ENCODE measurements around the gene SHMT1. TPM values are rescaled to one million over a fixed set of nuclear protein-coding genes. Genes with fewer than 3 reads are reported as not detected.

Gene SHMT1
- total RNA-seq, 1 donor from 2014 or later: 6.4 TPM

DNA sequence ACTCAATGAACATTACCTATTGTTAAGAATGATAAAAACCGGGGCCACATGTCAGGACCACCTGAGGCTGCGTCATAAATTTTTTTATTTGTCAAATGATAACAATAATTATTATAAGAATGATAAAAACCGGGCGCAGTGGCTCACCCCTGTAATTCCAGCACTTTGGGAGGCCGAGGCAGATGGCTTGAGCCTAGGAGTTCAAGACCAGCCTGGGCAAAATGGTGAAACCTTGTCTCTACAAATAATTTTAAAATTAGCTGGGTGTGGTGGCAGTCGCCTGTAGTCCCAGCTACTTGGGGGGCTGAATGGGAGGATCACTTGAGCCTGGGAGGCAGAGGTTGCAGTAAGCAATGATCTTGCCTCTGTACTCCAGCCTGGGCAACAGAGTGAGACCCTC, 816 bp upstream of the SHMT1 start:
- Mint-ChIP-seq H3K27me3 (ENCODE audit: low read depth, unreplicated experiment) (no peaks in the 10 kb centered on the region), H3K9me3 (ENCODE audit: unreplicated experiment) (no peaks in the 10 kb centered on the region), H3K4me1 (ENCODE audit: low read depth, unreplicated experiment) (no peaks in the 10 kb centered on the region), H3K36me3 (ENCODE audit: low read depth, unreplicated experiment) (no peaks in the 10 kb centered on the region), H3K4me3 (ENCODE audit: unreplicated experiment) (no peak overlapping the region), H3K27ac (ENCODE audit: unreplicated experiment) (no peak overlapping the region)
- DNase-seq (ENCODE audit: low read depth) (no peak), FAIRE-seq (no peak)
- Histone ChIP-seq H3K4me1 (ENCODE audit: insufficient read depth, low read length) (peaks cover 7% of the 10 kb centered on the region), H3K36me3 (ENCODE audit: insufficient read depth, low read length) (no peaks in the 10 kb centered on the region), H3K4me2 (ENCODE audit: low read length) (no peak overlapping the region), H3K9me3 (ENCODE audit: insufficient read depth, low read depth, low read length) (no peaks in the 10 kb centered on the region), H3K27me3 (ENCODE audit: insufficient read depth, low read length) (no peaks in the 10 kb centered on the region), H3K27ac (ENCODE audit: low read depth, low read length) (no peak overlapping the region), H2AFZ (ENCODE audit: low read depth, low read length) (no peak overlapping the region), H3K4me3 (ENCODE audit: insufficient read depth, low read depth, low read length) (no peak overlapping the region), H4K20me1 (ENCODE audit: insufficient read depth, low read length) (no peaks in the 10 kb centered on the region), H3K79me2 (ENCODE audit: insufficient read depth, low read length) (peaks cover 8% of the 10 kb centered on the region), H3K9ac (ENCODE audit: low read length) (no peak overlapping the region)
- TF ChIP-seq CTCF (IDR thresholded peaks at IDR 0.05; ENCODE audit: insufficient read depth, low read depth, low read length) (no peak), EZH2 (IDR thresholded peaks at IDR 0.05; ENCODE audit: insufficient read depth, low read length) (no peak)

DNA sequence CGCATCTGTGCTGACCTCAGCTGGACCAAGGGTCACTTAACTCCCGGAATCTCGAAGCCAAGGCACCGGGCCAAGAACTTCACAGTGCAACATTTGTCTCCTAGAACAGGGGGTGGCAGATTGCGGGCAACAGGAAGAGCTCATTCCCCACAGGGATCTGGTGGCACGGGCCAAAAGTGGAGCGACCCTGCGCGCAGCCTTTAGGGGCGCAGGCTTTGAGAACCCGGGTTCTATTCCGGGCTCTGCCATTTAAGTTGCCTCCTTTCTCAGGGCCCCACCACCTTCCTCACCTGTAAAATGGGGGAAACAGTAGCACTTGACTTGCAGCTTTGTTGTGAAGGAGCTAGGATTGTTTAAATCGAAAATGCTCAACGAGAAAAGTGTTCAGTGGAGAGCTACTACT, 651 bp downstream of the SHMT1 start:
- Histone ChIP-seq H3K36me3 (ENCODE audit: insufficient read depth, low read length) (no peaks in the 10 kb centered on the region), H3K79me2 (ENCODE audit: insufficient read depth, low read length) (peaks cover 8% of the 10 kb centered on the region), H4K20me1 (ENCODE audit: insufficient read depth, low read length) (no peaks in the 10 kb centered on the region), H3K4me1 (ENCODE audit: insufficient read depth, low read length) (peaks cover 7% of the 10 kb centered on the region), H3K4me3 (ENCODE audit: insufficient read depth, low read depth, low read length) (peak overlapping the region; percentile 74), H3K27ac (ENCODE audit: low read depth, low read length) (no peak overlapping the region), H3K9me3 (ENCODE audit: insufficient read depth, low read depth, low read length) (no peaks in the 10 kb centered on the region), H3K9ac (ENCODE audit: low read length) (peak overlapping the region; percentile 76), H3K4me2 (ENCODE audit: low read length) (peak overlapping the region; percentile 89), H3K27me3 (ENCODE audit: insufficient read depth, low read length) (no peaks in the 10 kb centered on the region), H2AFZ (ENCODE audit: low read depth, low read length) (peak overlapping the region; percentile 90)
- H3K27me3 Mint-ChIP-seq (ENCODE audit: low read depth, unreplicated experiment): no peaks in the 10 kb centered on the region
- H3K4me3 Mint-ChIP-seq (ENCODE audit: unreplicated experiment): peak overlapping the region; percentile 89
- no peaks in the 10 kb centered on the region for H3K4me1 Mint-ChIP-seq (ENCODE audit: low read depth, unreplicated experiment)
- no peak overlapping the region for H3K27ac Mint-ChIP-seq (ENCODE audit: unreplicated experiment)
- FAIRE-seq (no peak), DNase-seq (ENCODE audit: low read depth) (peak; percentile 18)
- no peaks in the 10 kb centered on the region for H3K36me3 Mint-ChIP-seq (ENCODE audit: low read depth, unreplicated experiment)
- no peaks in the 10 kb centered on the region for H3K9me3 Mint-ChIP-seq (ENCODE audit: unreplicated experiment)
- no peak for TF ChIP-seq EZH2 (IDR thresholded peaks at IDR 0.05; ENCODE audit: insufficient read depth, low read length)
- no peak for TF ChIP-seq CTCF (IDR thresholded peaks at IDR 0.05; ENCODE audit: insufficient read depth, low read depth, low read length)

- DNase-seq (ENCODE audit: low read depth): no peak
- Histone ChIP-seq H2AFZ (ENCODE audit: low read depth, low read length) (peak overlapping the region; percentile 90), H3K79me2 (ENCODE audit: insufficient read depth, low read length) (peaks cover 8% of the 10 kb centered on the region), H3K9ac (ENCODE audit: low read length) (peak overlapping the region; percentile 76), H4K20me1 (ENCODE audit: insufficient read depth, low read length) (no peaks in the 10 kb centered on the region), H3K4me3 (ENCODE audit: insufficient read depth, low read depth, low read length) (peak overlapping the region; percentile 74), H3K9me3 (ENCODE audit: insufficient read depth, low read depth, low read length) (no peaks in the 10 kb centered on the region), H3K36me3 (ENCODE audit: insufficient read depth, low read length) (no peaks in the 10 kb centered on the region), H3K4me1 (ENCODE audit: insufficient read depth, low read length) (peaks cover 9% of the 10 kb centered on the region), H3K27ac (ENCODE audit: low read depth, low read length) (no peak overlapping the region), H3K27me3 (ENCODE audit: insufficient read depth, low read length) (no peaks in the 10 kb centered on the region), H3K4me2 (ENCODE audit: low read length) (peak overlapping the region; percentile 89)
- FAIRE-seq: no peak
- no peaks in the 10 kb centered on the region for H3K4me1 Mint-ChIP-seq (ENCODE audit: low read depth, unreplicated experiment)
- no peaks in the 10 kb centered on the region for H3K36me3 Mint-ChIP-seq (ENCODE audit: low read depth, unreplicated experiment)
- H3K27ac Mint-ChIP-seq (ENCODE audit: unreplicated experiment): no peak overlapping the region
- no peaks in the 10 kb centered on the region for H3K9me3 Mint-ChIP-seq (ENCODE audit: unreplicated experiment)
- no peak for TF ChIP-seq CTCF (IDR thresholded peaks at IDR 0.05; ENCODE audit: insufficient read depth, low read depth, low read length)
- no peak for TF ChIP-seq EZH2 (IDR thresholded peaks at IDR 0.05; ENCODE audit: insufficient read depth, low read length)
- no peaks in the 10 kb centered on the region for H3K27me3 Mint-ChIP-seq (ENCODE audit: low read depth, unreplicated experiment)
- peak overlapping the region; percentile 89 for H3K4me3 Mint-ChIP-seq (ENCODE audit: unreplicated experiment)
Measured at GRCh38 chr17:18361837-18362697, 1.3 kb downstream of the SHMT1 start.

Measured in astrocyte (in vitro differentiated cells and primary cell).